Measurements from ENCODE around the gene SMIM24.
"Not testable (repeated sequence)": the region's sequence is repeated elsewhere in the genome, so short reads cannot be mapped to it uniquely, and the experiment has no call there.

The SMIM24 gene

DNA sequence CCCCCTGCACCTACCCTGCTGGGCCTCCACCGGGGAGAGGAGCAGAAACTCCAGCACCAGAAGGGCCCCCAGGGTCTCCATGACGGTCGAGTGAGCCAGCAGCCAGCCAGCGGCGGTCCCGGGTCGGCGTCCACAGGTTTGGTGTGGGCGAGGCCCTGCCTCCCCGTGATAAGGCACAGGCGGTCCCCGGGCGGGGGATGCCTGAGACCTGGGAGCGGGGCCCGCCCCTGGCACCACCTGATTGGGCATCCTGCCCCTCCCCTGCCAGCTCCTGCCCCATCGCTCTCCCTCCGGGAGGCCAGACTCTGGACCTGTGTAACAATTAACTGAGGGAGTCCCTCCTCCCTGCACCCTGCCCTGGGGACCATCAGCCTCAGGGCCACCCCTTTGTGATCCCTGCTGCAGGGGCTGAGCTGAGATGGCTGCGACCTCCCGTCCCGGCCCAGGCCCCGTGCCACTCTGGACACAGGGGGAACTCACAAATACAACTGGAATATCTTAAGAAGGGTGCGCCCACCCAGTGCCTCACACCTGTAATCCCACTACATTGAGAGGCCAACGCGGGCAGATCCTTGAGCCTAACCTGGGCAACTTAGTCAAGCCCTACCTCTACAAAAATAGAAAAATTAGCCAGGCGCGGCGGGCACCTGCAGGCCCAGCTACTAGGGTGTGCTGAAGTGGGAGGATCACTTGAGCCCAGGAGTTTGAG lies at the start of gene SMIM24:
Gene SMIM24 (minus strand): TSS at position 143 of the 709 bp plus-strand sequence. CDS start 62 bp downstream, at position 81.
- DNase-seq: no peak

GRCh38 chr19:3529299-3529698 lies 49.0 kb upstream of the SMIM24 start:
- DNase-seq: not testable (repeated sequence)

- no peak for DNase-seq
These were observed 48.4 kb upstream of the SMIM24 start for GRCh38 chr19:3528539-3529211.

GRCh38 chr19:3528080-3528479 lies 47.8 kb upstream of the SMIM24 start:
- DNase-seq: no peak

GRCh38 chr19:3527238-3527910 lies 47.0 kb upstream of the SMIM24 start:
- DNase-seq: no peak

- no peak for DNase-seq
These were observed 46.3 kb upstream of the SMIM24 start for GRCh38 chr19:3526507-3527237.

DNA sequence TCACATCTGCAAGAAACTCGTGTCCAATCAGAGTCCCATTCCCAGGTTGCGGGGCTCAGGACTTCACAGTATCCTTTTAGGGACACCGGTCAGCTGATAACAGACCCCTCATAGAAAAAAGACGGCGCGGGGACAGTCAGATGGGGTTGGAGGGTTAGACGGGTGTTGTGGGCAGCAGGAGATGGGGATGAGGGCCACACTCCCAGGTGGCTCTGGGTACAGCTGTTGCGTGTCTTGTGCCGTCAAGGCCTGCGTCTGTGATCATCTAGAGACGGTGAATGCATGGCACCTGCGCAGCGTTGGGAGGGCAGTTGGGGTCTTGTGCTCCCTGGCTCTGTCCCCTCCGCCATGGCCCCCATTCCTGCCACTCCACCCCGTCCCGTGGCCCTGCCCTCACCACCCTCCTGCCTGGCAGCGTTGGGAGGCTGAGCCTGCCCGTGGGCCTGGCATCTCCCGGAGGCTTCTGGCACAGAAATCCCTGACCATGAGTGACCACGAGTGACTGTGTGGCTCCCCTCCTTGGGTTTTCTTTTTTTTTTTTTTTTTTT lies 44.7 kb upstream of the SMIM24 start:
- no peak for DNase-seq

GRCh38 chr19:3524078-3524842 lies 43.9 kb upstream of the SMIM24 start:
- no peak for DNase-seq

- DNase-seq: no peak
These were observed 43.2 kb upstream of the SMIM24 start for GRCh38 chr19:3523361-3524077.

DNA sequence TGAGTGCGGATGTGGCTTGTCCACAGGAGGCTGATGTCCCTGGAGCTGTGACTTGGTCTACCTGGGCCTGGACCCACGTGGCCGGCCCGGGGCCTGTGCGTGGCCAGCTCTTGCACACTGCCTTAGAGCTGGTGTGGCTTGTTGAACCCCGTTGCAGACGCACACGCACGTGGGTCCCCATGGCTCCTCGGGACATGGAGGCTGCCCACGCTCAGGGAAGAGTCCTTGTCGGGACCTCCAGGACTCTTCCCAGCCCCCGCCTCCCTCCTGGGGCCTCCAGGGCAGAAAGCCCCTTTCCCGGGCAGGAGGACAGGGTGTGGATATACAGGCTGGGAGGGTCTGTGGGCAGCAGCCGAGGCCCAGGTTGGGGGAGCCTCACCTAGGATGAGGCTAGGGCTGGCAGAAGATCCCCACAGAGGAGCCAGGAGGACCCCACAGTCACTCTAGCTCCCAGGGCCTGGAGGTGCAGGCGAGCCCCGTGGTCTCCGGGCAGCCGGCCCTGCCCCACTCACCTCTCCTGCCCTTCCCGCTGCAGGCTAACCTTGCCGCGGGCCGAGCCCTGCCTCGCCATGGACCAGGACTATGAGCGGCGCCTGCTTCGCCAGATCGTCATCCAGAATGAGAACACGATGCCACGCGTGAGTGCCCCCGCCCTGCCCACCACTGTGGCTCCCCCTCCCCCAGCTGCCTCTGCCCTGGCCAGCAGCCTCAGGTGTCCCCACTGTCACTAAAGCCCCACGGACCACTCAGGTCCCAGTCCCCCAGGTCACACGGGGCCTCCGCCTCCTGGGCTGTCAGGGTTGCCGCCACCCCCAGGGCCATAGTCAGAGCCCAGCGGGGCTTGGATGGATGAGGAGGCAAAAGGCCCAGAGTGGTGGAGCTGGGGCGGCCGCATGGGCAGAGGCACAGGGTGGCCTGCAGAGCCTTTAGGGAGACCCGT lies 42.4 kb upstream of the SMIM24 start:
- no peak for DNase-seq

DNA sequence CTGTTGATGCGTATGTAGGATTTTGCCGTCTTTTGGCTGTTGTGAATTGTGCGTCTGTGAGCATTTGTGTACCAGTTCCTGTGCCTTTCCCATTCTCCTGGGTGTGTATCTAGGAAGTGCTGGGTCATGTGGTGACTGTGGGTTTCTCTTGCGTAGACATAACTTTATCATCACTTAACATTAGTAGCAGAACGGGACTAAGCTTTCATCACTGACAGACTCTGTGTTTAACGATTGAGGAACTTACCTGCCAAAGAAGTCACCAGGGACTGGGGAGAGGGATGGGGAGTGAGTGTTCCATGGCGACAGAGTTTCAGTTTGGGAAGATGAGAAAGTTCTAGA lies 40.8 kb upstream of the SMIM24 start:
- no peak for DNase-seq

DNA sequence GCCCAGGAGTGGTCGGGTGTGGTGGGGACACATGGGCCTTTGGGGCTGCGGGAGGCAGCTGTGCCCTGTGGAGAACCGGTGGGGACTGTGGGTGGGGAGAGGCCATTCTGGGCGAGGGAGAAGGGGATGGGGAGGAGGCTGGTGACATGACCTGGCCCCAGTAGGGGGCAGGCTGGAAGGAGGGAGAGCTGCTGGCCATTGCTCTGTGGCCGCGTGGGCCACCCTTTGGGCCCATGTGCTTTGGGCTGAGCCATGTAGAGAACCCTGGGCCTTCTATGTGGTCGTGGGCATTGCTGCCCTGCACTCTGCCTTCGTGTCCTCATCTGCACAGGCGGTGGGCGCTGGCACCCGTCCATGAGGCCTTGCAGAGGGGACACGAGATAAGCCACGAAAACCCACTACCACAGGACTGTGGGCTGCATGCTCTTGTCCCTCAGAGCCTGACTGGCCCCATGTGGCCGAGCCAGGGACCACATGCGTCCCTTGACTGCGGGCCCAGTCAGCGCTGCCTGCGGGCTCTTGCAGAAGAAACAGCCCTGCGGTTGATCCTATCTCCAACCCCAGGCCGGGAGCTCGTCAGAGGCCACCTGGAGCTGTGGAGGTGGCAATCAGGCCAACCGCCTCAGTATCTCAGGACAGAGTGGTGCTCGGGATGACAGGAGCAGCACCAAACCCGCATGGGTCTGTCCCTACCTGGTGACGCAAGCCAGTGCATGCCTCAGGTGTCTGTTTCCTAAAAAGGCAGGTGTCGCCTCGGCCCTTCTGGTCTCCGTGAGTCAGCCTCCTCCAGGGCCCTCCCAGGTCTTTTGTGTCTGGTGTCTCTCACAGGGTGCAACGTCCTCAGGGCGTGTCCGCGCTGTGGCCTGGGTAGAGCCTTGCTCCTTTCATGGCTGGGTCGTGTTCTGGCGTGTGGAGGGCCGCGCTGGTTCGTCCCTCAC lies 40.1 kb upstream of the SMIM24 start:
- DNase-seq: no peak

GRCh38 chr19:3519126-3519525 lies 38.8 kb upstream of the SMIM24 start:
- DNase-seq: no peak

GRCh38 chr19:3518659-3519058 lies 38.3 kb upstream of the SMIM24 start:
- no peak for DNase-seq

DNA sequence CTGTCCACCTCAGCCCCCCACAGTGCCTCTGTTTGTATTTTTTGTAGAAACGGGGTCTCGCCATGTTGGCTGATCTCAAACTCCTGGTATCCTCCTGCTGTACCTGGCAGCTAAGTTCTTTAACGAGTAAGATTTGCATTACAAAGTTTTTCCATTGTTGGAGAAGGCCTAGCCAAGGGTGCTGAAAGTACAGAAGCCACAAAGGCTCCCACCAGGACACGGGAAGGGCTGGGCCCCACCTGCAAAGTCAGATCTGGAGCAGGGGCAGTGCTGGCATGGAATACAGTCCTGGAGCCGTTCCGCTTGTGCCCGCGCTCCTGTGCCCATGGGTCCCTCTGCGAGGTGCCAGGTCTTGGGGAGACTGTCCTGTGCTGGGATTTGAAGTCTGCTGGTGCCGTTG lies 37.9 kb upstream of the SMIM24 start:
- no peak for DNase-seq

GRCh38 chr19:3517638-3518037 lies 37.3 kb upstream of the SMIM24 start:
- no peak for DNase-seq

- DNase-seq: no peak
These were observed 36.4 kb upstream of the SMIM24 start for GRCh38 chr19:3516675-3517207.

GRCh38 chr19:3515891-3516422 lies 35.6 kb upstream of the SMIM24 start:
- DNase-seq: no peak

GRCh38 chr19:3514930-3515329 lies 34.6 kb upstream of the SMIM24 start:
- no peak for DNase-seq
